SJCRH30 (cell line): ENCODE results near the gene SLC2A10. TPM values are rescaled to one million over a fixed set of nuclear protein-coding genes. Genes with fewer than 3 reads are reported as not detected.

ENCODE experiments used
- DNase-seq, 2 experiments: peaks; one replicate each; pipeline ENCODE4 v3.0.0-alpha.2; 2015 to 2020
- H3K27ac ChIP-seq: fragments of 250-450 bp; sonication (Bioruptor Pico); 2 replicates; pipeline ENCODE4 v1.5.1; 2020; ENCODE audit warnings: mild to moderate bottlenecking, moderate library complexity
- H3K27me3 ChIP-seq: fragments of 250-450 bp; sonication (Bioruptor Pico); 2 replicates; pipeline ENCODE4 v1.5.1; 2020; ENCODE audit warnings: mild to moderate bottlenecking, moderate library complexity
- H3K36me3 ChIP-seq: fragments of 250-450 bp; sonication (Bioruptor Pico); 2 replicates; pipeline ENCODE4 v1.5.1; 2020; ENCODE audit warnings: mild to moderate bottlenecking, moderate library complexity
- H3K4me1 ChIP-seq: fragments of 250-450 bp; sonication (Bioruptor Pico); 2 replicates; pipeline ENCODE4 v1.5.1; 2020; ENCODE audit warnings: mild to moderate bottlenecking, moderate library complexity
- H3K4me3 ChIP-seq: fragments of 250-450 bp; sonication (Bioruptor Pico); 2 replicates; pipeline ENCODE4 v1.5.1; 2020; ENCODE audit warnings: mild to moderate bottlenecking, moderate library complexity
- H3K9me3 ChIP-seq: fragments of 250-450 bp; sonication (Bioruptor Pico); replicated peaks from 2 replicates; pipeline ENCODE4 v1.5.1; 2020; ENCODE audit warnings: mild to moderate bottlenecking, moderate library complexity
- total RNA-seq: library from RNA; depleted of rRNA; stranded (reverse); fragments of >200 nt; shearing (Covaris generic); gene quantifications from 2 replicates; pipeline ENCODE4 v1.2.3, GENCODE V29; 2014

The SLC2A10 gene
- total RNA-seq, 1 experiment from 2014 or later, result 4.6 TPM

- Histone ChIP-seq H3K4me1 (no peaks in the 10 kb centered on the region), H3K36me3 (no peaks in the 10 kb centered on the region), H3K9me3 (0 out of 2 replicates have a peak, but pooled peaks cover 6% of the 10 kb centered on the region), H3K4me3 (no peak overlapping the region), H3K27me3 (no peaks in the 10 kb centered on the region), H3K27ac (no peak overlapping the region)
- DNase-seq, result no peak
These were observed 13.0 kb downstream of the SLC2A10 start for GRCh38 chr20:46722450-46722849.

DNA sequence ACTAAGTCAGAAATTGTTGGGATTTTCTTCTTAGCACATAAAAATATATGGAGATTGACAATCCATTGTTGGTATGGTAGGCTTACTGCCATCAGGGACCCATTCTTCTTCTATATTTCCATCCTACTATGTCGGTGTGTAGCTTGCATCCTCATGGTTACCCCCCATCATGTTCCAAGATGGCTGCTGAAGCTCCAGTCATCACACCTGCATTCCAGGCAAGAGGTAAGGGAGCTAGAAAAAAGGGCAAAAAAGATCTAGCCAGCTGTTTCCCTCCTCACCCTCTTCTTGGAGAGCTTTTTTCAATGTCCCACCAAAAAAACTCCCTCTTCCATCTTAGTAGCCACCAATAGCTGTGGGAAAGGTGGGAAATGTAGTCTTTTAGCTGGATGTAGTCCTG lies 13.6 kb downstream of the SLC2A10 start:
- no peaks in the 10 kb centered on the region for H3K36me3 ChIP-seq
- no peak for DNase-seq

DNA sequence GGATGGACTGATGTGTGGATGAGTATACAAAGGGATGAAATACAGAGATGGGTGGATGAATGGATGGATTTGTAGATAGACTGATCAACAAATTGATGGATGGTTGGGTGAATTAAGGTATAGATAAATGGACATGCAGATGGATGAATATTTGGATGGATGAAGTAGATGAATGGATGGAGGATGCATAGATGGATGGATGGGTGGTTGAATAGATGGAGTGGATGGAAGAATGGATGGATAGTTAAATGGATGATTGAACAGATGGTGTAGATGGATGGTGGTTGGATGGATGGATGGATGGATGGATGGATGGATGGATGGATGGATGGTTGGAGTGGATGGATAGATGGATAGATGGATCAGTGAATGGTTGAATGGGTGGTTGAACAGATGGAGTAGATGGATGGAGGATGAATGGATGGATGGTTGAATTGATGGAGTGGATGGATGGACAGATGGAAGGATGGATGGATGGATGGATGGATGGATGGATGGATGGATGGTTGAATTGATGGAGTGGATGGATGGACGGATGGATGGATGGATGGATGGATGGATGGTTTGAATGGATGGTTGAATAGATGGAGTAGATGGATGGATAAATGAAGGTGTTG lies 15.0 kb downstream of the SLC2A10 start:
- H3K9me3 ChIP-seq, result 0 out of 2 replicates have a peak, but pooled peaks cover 6% of the 10 kb centered on the region

More for the DNA sequence above, 13.6 kb downstream of the SLC2A10 start:
- H3K27ac ChIP-seq, result no peak overlapping the region
- 0 out of 2 replicates have a peak, but pooled peaks cover 6% of the 10 kb centered on the region for H3K9me3 ChIP-seq
- H3K27me3 ChIP-seq, result no peaks in the 10 kb centered on the region
- H3K4me3 ChIP-seq, result no peak overlapping the region
- H3K4me1 ChIP-seq, result no peaks in the 10 kb centered on the region

GRCh38 chr20:46725186-46726165 lies 16.0 kb downstream of the SLC2A10 start:
- H3K9me3 ChIP-seq, result 0 out of 2 replicates have a peak, but pooled peaks cover 6% of the 10 kb centered on the region
- no peaks in the 10 kb centered on the region for H3K36me3 ChIP-seq
- no peak overlapping the region for H3K27ac ChIP-seq
- H3K27me3 ChIP-seq, result no peaks in the 10 kb centered on the region
- DNase-seq, result no peak
- H3K4me1 ChIP-seq, result no peaks in the 10 kb centered on the region
- no peak overlapping the region for H3K4me3 ChIP-seq

More for the DNA sequence above, 15.0 kb downstream of the SLC2A10 start:
- Histone ChIP-seq H3K4me1 (no peaks in the 10 kb centered on the region), H3K27me3 (no peaks in the 10 kb centered on the region), H3K36me3 (no peaks in the 10 kb centered on the region), H3K27ac (no peak overlapping the region), H3K4me3 (no peak overlapping the region)
- no peak for DNase-seq

DNA sequence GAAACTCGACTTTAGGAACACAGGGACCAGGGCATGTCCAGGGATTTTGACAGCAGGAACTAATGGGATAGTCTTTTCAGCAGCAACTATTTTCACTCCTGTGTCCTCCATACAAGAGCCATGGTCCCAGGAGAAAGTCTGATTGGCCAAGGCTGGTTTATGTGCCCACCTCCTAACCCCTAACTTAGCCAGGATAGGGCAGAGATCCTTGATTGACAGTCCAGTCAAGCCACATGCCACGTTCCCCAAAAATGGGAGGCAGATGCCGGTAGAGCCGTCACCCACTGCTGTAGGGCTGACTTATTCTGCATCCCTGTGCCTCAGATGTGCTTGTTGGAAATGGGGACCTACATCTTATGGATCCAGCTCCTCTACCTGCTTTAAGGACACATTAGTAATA lies 22.3 kb downstream of the SLC2A10 start:
- H3K4me1 ChIP-seq, result peaks cover 4% of the 10 kb centered on the region; the same call in 1 of the 2 replicates
- no peaks in the 10 kb centered on the region for H3K27me3 ChIP-seq
- H3K36me3 ChIP-seq, result no peaks in the 10 kb centered on the region
- no peak overlapping the region for H3K27ac ChIP-seq
- H3K9me3 ChIP-seq, result no peaks in the 10 kb centered on the region; the same call in 1 of the 2 replicates
- H3K4me3 ChIP-seq, result no peak overlapping the region
- peak in 1 of 2 experiments; percentile 44 for DNase-seq

- peaks cover 4% of the 10 kb centered on the region; the same call in 1 of the 2 replicates for H3K4me1 ChIP-seq
- no peak overlapping the region for H3K27ac ChIP-seq
- peaks cover 5% of the 10 kb centered on the region; the same call in 1 of the 2 replicates for H3K9me3 ChIP-seq
- H3K36me3 ChIP-seq, result no peaks in the 10 kb centered on the region
- DNase-seq, result no peak
- no peaks in the 10 kb centered on the region for H3K27me3 ChIP-seq
- H3K4me3 ChIP-seq, result no peak overlapping the region
These were observed 26.0 kb downstream of the SLC2A10 start for GRCh38 chr20:46735436-46735835.

- no peaks in the 10 kb centered on the region for H3K36me3 ChIP-seq
- H3K27me3 ChIP-seq, result no peaks in the 10 kb centered on the region
- H3K4me3 ChIP-seq, result no peak overlapping the region
- DNase-seq, result no peak
- H3K9me3 ChIP-seq, result 0 out of 2 replicates have a peak, but pooled peaks cover 5% of the 10 kb centered on the region
- H3K4me1 ChIP-seq, result peaks cover 16% of the 10 kb centered on the region
- no peak overlapping the region for H3K27ac ChIP-seq
These were observed 30.2 kb downstream of the SLC2A10 start for GRCh38 chr20:46739431-46740213.

DNA sequence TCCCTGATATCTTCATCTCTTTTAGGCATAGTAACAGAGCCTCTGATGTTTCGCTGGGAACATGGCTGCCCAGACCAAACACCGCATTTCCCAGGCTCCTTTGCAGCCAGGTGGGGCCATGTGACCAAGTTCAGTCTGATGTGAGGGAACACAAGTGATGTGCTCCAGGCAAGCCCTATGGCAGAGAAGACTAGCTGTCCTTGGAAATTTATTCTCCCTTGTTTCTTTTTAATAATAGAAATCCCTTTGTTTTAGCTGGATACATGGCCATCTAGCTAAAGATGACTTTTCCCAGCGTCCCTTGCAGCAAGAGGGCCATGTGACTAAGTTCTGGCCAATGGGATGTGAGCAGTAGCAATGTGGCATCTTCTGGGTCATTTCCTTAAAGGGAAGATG lies 30.8 kb downstream of the SLC2A10 start:
- Histone ChIP-seq H3K4me1 (peaks cover 16% of the 10 kb centered on the region), H3K4me3 (no peak overlapping the region), H3K9me3 (0 out of 2 replicates have a peak, but pooled peaks cover 5% of the 10 kb centered on the region), H3K27me3 (no peaks in the 10 kb centered on the region), H3K36me3 (no peaks in the 10 kb centered on the region), H3K27ac (no peak overlapping the region)
- DNase-seq, result no peak

- no peaks in the 10 kb centered on the region for H3K36me3 ChIP-seq
- H3K4me3 ChIP-seq, result no peak overlapping the region
- DNase-seq, result no peak
- peaks cover 11% of the 10 kb centered on the region for H3K4me1 ChIP-seq
- no peaks in the 10 kb centered on the region for H3K27me3 ChIP-seq
- H3K9me3 ChIP-seq, result 0 out of 2 replicates have a peak, but pooled peaks cover 5% of the 10 kb centered on the region
- no peak overlapping the region for H3K27ac ChIP-seq
These were observed 32.6 kb downstream of the SLC2A10 start for GRCh38 chr20:46741924-46742668.

DNA sequence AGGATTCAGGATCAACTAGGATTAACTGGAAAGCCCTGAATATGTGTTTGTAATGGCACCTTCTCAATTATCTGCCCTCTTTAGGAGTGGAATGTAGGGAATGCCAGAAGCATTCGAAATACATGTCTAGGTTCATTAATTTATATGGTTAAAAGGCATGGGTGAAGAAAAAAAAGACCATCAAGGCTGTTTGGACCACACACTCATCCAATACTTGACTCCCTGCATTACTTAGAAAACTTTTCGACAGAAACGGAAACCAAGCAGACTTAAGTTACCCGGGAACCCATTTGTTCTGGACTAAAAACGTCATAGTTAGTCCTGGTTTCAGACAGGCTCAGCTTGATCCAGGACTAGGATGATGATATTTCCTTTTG lies 33.2 kb downstream of the SLC2A10 start:
- Histone ChIP-seq H3K27me3 (no peaks in the 10 kb centered on the region), H3K4me1 (peaks cover 11% of the 10 kb centered on the region), H3K27ac (no peak overlapping the region), H3K36me3 (no peaks in the 10 kb centered on the region), H3K9me3 (0 out of 2 replicates have a peak, but pooled peaks cover 5% of the 10 kb centered on the region), H3K4me3 (no peak overlapping the region)
- DNase-seq, result no peak

DNA sequence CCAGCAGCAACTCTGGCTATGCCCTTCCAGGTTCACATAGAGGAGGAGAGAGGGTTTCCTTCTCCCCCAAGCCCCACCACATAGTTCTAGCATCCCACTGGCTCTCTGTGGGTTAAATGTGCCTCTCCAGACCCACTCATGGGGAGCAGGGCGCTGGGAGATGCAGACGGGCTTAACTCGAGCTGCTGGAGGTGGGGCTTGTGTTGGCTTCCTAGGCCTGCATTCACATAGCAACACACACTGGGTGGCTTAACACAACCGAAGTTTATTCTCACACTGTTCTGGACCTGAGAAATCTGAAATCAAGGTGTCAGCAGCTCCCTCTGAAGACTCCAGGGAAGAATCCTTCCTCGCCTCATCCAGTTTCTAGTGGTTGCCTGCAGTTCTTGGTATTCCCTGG lies 33.6 kb downstream of the SLC2A10 start:
- no peak overlapping the region for H3K4me3 ChIP-seq
- DNase-seq, result peak; percentile 38 to 47
- 0 out of 2 replicates have a peak, but pooled peaks cover 5% of the 10 kb centered on the region for H3K9me3 ChIP-seq
- H3K27ac ChIP-seq, result no peak overlapping the region
- H3K4me1 ChIP-seq, result peaks cover 11% of the 10 kb centered on the region
- H3K27me3 ChIP-seq, result no peaks in the 10 kb centered on the region
- no peaks in the 10 kb centered on the region for H3K36me3 ChIP-seq

DNA sequence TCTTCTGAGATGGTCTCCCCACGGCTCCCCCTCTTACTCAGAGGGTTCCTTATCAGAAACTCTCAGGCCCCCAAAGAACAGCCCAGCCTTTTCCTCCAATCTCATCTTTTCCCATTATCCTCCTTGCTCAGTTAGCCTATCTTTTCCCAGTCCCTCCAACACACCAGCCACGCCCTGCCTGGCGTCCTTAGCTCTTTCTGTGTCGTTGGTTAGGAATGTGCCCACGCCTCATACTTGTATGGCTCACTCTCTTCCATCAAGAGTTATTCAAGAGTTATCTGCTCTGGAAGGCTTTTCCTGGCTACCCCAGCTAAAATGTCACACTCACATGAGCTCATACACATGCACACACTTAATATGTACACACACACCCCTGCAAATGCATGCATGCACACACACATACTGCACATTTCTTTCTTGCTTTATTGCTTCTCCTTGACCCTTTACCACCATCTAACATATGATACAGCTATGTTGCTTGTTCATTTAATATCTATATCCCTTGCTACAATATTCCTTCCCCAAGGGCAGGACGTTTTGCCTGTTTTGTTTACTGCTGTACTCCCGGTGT lies 37.6 kb downstream of the SLC2A10 start:
- H3K27me3 ChIP-seq, result no peaks in the 10 kb centered on the region
- no peak for DNase-seq

DNA sequence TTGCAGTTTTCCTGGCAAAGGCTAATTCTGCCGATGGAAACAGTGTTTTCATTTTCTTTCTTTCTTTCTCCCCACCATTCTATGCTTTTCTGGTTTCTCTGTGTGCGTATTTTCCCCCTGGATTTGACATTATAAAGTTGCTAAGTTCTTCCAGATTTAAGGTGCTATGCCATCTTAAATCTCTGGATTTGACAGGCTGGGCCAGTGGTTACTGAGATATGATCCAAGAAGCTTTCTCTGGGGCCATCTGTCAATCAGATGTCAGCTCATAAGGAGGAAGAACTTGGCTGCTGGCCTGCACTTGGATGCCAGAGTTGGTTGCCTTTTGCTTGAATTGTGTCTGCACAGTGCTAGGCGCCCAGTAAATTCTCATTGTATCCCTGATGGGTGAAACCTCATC lies 39.7 kb downstream of the SLC2A10 start:
- Histone ChIP-seq H3K36me3 (no peaks in the 10 kb centered on the region), H3K4me3 (no peak overlapping the region), H3K4me1 (no peaks in the 10 kb centered on the region), H3K9me3 (no peaks in the 10 kb centered on the region), H3K27me3 (no peaks in the 10 kb centered on the region), H3K27ac (no peak overlapping the region)
- DNase-seq, result no peak

More for the DNA sequence above, 37.6 kb downstream of the SLC2A10 start:
- no peaks in the 10 kb centered on the region for H3K9me3 ChIP-seq
- H3K27ac ChIP-seq, result no peak overlapping the region
- no peaks in the 10 kb centered on the region for H3K36me3 ChIP-seq
- peaks cover 11% of the 10 kb centered on the region for H3K4me1 ChIP-seq
- no peak overlapping the region for H3K4me3 ChIP-seq
